WTC11 (cell line): ENCODE results near the gene CHRM2.

Source experiments
- CREB1 ChIP-seq: sonication (generic); formaldehyde crosslinking; IDR thresholded peaks from 2 replicates; pipeline ENCODE4 v1.8.0; 2023; ENCODE audit warnings: mild to moderate bottlenecking, missing genetic modification reagents
- ETV6 ChIP-seq: sonication (generic); formaldehyde crosslinking; IDR thresholded peaks from 2 replicates; pipeline ENCODE4 v1.8.1; 2022; ENCODE audit warnings: mild to moderate bottlenecking, missing genetic modification reagents
- FOXP1 ChIP-seq: sonication (generic); formaldehyde crosslinking; IDR thresholded peaks from 2 replicates; pipeline ENCODE4 v1.8.0; 2022; ENCODE audit warnings: missing genetic modification reagents, mild to moderate bottlenecking, moderate library complexity, borderline replicate concordance
- NR3C1 ChIP-seq: sonication (generic); formaldehyde crosslinking; conservative IDR thresholded peaks from 2 replicates; pipeline ENCODE4 v1.8.1; 2023; ENCODE audit warnings: low read depth, mild to moderate bottlenecking, missing genetic modification reagents
- SP1 ChIP-seq: sonication (generic); formaldehyde crosslinking; conservative IDR thresholded peaks from 2 replicates; pipeline ENCODE4 v1.8.1; 2022; ENCODE audit warnings: missing genetic modification reagents
- ZNF121 ChIP-seq: sonication (generic); formaldehyde crosslinking; IDR thresholded peaks from 2 replicates; pipeline ENCODE4 v1.8.0; 2023; ENCODE audit warnings: missing genetic modification reagents
- ZNF138 ChIP-seq: sonication (generic); formaldehyde crosslinking; conservative IDR thresholded peaks from 2 replicates; pipeline ENCODE4 v1.8.1; 2022; ENCODE audit warnings: mild to moderate bottlenecking, moderate library complexity, missing genetic modification reagents
- TF ChIP-seq, protein P1 (sequence below): fragments of 200-600 bp; IDR thresholded peaks from 2 replicates; pipeline ENCODE4 v1.8.0; 2022; ENCODE audit warnings: antibody characterized with exemption
- TF ChIP-seq, protein P2 (sequence below): sonication (generic); formaldehyde crosslinking; IDR thresholded peaks from 2 replicates; pipeline ENCODE4 v1.8.0; 2022; ENCODE audit warnings: mild to moderate bottlenecking, missing genetic modification reagents
- TF ChIP-seq, protein P3 (sequence below): sonication (generic); formaldehyde crosslinking; IDR thresholded peaks from 2 replicates; pipeline ENCODE4 v1.8.0; 2022; ENCODE audit warnings: missing genetic modification reagents
- TF ChIP-seq, protein P4 (sequence below): sonication (generic); formaldehyde crosslinking; IDR thresholded peaks from 2 replicates; pipeline ENCODE4 v1.8.1; 2023; ENCODE audit warnings: mild to moderate bottlenecking, moderate library complexity, missing genetic modification reagents
- TF ChIP-seq, protein P5 (sequence below): sonication (generic); formaldehyde crosslinking; IDR thresholded peaks from 2 replicates; pipeline ENCODE4 v1.8.1; 2022; ENCODE audit warnings: mild to moderate bottlenecking, missing genetic modification reagents, moderate library complexity, borderline replicate concordance

DNA sequence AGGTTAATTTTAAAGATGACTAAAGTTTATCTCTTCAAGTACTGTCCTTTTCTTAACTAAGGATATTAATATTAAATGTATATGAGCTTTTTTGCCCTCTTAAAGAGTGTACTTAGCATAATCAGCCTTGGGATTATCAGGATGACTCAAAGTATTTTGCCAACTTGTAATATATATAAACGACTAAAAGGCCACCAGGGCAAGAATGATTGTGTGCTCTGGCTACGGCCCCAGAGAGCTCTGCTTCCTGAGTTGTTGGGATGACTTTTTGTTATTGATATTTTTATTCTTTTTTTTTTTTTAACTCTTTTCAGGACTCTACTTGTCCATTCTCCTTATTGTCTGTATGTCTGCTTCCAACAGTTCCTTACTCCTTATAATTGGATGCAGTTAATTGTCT is 14.8 kb upstream of the CHRM2 start:
- no peak for TF ChIP-seq CREB1 (CRISPR knock-in tag)
- TF ChIP-seq, protein P1, sequence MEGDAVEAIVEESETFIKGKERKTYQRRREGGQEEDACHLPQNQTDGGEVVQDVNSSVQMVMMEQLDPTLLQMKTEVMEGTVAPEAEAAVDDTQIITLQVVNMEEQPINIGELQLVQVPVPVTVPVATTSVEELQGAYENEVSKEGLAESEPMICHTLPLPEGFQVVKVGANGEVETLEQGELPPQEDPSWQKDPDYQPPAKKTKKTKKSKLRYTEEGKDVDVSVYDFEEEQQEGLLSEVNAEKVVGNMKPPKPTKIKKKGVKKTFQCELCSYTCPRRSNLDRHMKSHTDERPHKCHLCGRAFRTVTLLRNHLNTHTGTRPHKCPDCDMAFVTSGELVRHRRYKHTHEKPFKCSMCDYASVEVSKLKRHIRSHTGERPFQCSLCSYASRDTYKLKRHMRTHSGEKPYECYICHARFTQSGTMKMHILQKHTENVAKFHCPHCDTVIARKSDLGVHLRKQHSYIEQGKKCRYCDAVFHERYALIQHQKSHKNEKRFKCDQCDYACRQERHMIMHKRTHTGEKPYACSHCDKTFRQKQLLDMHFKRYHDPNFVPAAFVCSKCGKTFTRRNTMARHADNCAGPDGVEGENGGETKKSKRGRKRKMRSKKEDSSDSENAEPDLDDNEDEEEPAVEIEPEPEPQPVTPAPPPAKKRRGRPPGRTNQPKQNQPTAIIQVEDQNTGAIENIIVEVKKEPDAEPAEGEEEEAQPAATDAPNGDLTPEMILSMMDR: no peak
- TF ChIP-seq ZNF138 (CRISPR knock-in tag): no peak
- TF ChIP-seq, protein P2, sequence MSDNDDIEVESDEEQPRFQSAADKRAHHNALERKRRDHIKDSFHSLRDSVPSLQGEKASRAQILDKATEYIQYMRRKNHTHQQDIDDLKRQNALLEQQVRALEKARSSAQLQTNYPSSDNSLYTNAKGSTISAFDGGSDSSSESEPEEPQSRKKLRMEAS: no peak
- TF ChIP-seq, protein P3, sequence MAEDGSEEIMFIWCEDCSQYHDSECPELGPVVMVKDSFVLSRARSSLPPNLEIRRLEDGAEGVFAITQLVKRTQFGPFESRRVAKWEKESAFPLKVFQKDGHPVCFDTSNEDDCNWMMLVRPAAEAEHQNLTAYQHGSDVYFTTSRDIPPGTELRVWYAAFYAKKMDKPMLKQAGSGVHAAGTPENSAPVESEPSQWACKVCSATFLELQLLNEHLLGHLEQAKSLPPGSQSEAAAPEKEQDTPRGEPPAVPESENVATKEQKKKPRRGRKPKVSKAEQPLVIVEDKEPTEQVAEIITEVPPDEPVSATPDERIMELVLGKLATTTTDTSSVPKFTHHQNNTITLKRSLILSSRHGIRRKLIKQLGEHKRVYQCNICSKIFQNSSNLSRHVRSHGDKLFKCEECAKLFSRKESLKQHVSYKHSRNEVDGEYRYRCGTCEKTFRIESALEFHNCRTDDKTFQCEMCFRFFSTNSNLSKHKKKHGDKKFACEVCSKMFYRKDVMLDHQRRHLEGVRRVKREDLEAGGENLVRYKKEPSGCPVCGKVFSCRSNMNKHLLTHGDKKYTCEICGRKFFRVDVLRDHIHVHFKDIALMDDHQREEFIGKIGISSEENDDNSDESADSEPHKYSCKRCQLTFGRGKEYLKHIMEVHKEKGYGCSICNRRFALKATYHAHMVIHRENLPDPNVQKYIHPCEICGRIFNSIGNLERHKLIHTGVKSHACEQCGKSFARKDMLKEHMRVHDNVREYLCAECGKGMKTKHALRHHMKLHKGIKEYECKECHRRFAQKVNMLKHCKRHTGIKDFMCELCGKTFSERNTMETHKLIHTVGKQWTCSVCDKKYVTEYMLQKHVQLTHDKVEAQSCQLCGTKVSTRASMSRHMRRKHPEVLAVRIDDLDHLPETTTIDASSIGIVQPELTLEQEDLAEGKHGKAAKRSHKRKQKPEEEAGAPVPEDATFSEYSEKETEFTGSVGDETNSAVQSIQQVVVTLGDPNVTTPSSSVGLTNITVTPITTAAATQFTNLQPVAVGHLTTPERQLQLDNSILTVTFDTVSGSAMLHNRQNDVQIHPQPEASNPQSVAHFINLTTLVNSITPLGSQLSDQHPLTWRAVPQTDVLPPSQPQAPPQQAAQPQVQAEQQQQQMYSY (CRISPR knock-in tag): no peak
- TF ChIP-seq ETV6 (CRISPR knock-in tag): no peak
- no peak for TF ChIP-seq NR3C1
- TF ChIP-seq, protein P4, sequence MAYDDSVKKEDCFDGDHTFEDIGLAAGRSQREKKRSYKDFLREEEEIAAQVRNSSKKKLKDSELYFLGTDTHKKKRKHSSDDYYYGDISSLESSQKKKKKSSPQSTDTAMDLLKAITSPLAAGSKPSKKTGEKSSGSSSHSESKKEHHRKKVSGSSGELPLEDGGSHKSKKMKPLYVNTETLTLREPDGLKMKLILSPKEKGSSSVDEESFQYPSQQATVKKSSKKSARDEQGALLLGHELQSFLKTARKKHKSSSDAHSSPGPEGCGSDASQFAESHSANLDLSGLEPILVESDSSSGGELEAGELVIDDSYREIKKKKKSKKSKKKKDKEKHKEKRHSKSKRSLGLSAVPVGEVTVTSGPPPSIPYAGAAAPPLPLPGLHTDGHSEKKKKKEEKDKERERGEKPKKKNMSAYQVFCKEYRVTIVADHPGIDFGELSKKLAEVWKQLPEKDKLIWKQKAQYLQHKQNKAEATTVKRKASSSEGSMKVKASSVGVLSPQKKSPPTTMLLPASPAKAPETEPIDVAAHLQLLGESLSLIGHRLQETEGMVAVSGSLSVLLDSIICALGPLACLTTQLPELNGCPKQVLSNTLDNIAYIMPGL (CRISPR knock-in tag): no peak
- TF ChIP-seq FOXP1 (CRISPR knock-in tag): no peak
- no peak for TF ChIP-seq ZNF121 (CRISPR knock-in tag)
- TF ChIP-seq, protein P5, sequence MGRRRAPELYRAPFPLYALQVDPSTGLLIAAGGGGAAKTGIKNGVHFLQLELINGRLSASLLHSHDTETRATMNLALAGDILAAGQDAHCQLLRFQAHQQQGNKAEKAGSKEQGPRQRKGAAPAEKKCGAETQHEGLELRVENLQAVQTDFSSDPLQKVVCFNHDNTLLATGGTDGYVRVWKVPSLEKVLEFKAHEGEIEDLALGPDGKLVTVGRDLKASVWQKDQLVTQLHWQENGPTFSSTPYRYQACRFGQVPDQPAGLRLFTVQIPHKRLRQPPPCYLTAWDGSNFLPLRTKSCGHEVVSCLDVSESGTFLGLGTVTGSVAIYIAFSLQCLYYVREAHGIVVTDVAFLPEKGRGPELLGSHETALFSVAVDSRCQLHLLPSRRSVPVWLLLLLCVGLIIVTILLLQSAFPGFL: no peak
- no peak for TF ChIP-seq SP1
